Glomerular endothelial cell (primary cell): ENCODE results near the gene PREP. TPM values are rescaled to one million over a fixed set of nuclear protein-coding genes. Genes with fewer than 3 reads are reported as not detected.
A peak's percentile ranks its signal among the peaks of the same experiment; 100 is the strongest.

ENCODE experiments used
- DNase-seq: peaks from one replicate; pipeline ENCODE4 v3.0.0-alpha.2; 2011; ENCODE audit warnings: low read depth, low spot score; ENCODE audit errors: extremely low read depth
- total RNA-seq: library from RNA; depleted of rRNA; stranded (reverse); fragments of >200 nt; gene quantifications from 2 replicates; pipeline ENCODE4 v1.2.3, GENCODE V29; 2015

PREP gene
- total RNA-seq, 1 donor from 2014 or later, result 27.8 TPM

GRCh38 chr6:105398859-105399258, 4.0 kb downstream of the PREP start:
- DNase-seq, result no peak

GRCh38 chr6:105397987-105398386, 4.9 kb downstream of the PREP start:
- no peak for DNase-seq

- no peak for DNase-seq
These were observed 11.2 kb downstream of the PREP start for GRCh38 chr6:105391705-105392104.

- DNase-seq, result no peak
These were observed 13.3 kb downstream of the PREP start for GRCh38 chr6:105389543-105389942.

- no peak for DNase-seq
These were observed 14.5 kb downstream of the PREP start for GRCh38 chr6:105388392-105388791.

GRCh38 chr6:105384004-105384403, 18.9 kb downstream of the PREP start:
- DNase-seq, result no peak

GRCh38 chr6:105382958-105383357, 19.9 kb downstream of the PREP start:
- DNase-seq, result no peak

GRCh38 chr6:105382496-105382895, 20.4 kb downstream of the PREP start:
- no peak for DNase-seq

GRCh38 chr6:105380634-105381033, 22.2 kb downstream of the PREP start:
- no peak for DNase-seq

- DNase-seq, result no peak
These were observed 27.1 kb downstream of the PREP start for GRCh38 chr6:105375797-105376196.

- peak; percentile 64 for DNase-seq
These were observed 28.9 kb downstream of the PREP start for GRCh38 chr6:105374010-105374420.

- no peak for DNase-seq
These were observed 29.4 kb downstream of the PREP start for GRCh38 chr6:105373481-105373880.

- no peak for DNase-seq
These were observed 30.1 kb downstream of the PREP start for GRCh38 chr6:105372849-105373182.

- no peak for DNase-seq
These were observed 30.6 kb downstream of the PREP start for GRCh38 chr6:105372142-105372848.

- no peak for DNase-seq
These were observed 32.5 kb downstream of the PREP start for GRCh38 chr6:105370351-105370750.

- DNase-seq, result no peak
These were observed 33.7 kb downstream of the PREP start for GRCh38 chr6:105369145-105369544.

- no peak for DNase-seq
These were observed 38.6 kb downstream of the PREP start for GRCh38 chr6:105364243-105364642.

- DNase-seq, result no peak
These were observed 39.7 kb downstream of the PREP start for GRCh38 chr6:105363100-105363754.

- no peak for DNase-seq
These were observed 43.2 kb downstream of the PREP start for GRCh38 chr6:105359419-105360370.

- DNase-seq, result no peak
These were observed 45.7 kb downstream of the PREP start for GRCh38 chr6:105357165-105357564.

GRCh38 chr6:105352037-105352617, 50.8 kb downstream of the PREP start:
- DNase-seq, result no peak
